Urothelium cell line (cell line): ENCODE data around the gene SLC1A7.

ENCODE experiments used
- DNase-seq: peaks from one replicate; pipeline ENCODE4 v3.0.0; 2011; ENCODE audit warnings: low spot score, mixed read lengths
- FAIRE-seq: peaks from 2 replicates; lab custom pipeline; 2011; peaks lifted over from hg19 to GRCh38; lab: Jason Lieb, UNC

SLC1A7 gene

DNA sequence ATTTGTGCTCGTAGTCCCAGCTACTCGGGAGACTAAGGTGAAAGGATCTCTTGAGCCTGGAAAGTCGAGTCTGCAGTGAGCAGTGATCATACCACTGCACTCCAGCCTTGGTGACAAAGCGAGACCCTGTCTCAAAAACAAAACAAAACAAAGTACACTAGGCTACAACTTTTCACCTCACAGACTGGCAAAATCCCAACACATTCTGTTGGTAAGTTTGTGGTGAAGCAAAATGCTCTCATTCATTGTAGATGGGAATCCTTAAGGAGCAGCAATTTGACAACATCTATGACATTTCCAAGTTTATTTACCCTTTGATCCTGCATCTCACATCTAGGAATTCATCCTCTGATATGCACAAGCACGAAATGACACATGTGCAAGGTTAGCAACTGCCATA, 20.2 kb upstream of the SLC1A7 start:
- DNase-seq (no peak), FAIRE-seq (no peak)

DNA sequence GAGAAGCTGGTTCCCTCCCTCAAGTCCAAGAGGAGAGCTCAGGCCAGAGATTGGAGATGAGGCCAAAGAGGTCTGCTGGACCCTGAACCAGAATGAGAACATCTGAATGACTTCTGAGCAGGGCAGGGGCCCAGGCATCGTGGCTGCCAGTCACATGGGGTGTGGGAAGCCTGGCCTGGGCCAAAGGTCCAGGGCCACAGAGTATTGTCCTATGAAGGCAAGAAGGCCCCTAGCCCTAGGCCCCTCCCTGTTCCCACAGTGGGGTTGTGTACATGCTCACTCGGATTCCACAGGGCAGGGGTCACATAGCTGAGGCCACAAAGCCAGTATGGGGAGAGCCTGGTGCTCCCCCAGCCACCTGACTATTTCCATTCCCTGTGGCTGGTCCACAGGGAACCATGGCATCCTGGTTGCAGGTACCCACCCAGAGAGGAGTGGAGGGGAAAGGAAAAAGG, 18.5 kb upstream of the SLC1A7 start:
- no peak for FAIRE-seq
- DNase-seq, result no peak

DNA sequence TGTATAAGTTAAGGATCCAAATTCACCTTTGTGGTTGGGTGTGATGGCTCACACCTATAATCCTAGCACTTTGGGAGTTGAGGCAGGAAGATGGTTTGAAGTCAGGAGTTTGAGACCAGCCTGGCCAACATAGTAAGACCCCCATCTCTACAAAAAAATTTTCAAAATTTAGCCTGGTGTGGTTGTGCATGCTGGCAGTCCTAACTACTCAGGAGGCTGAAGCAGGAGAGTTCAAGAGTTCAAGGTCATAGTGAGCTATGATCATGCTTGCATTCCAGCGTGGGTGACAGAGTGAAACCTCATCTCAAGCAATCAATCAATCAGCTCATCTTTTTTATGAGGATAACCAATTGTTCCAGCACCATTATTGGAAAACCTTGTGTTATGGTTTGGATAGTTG, 16.5 kb upstream of the SLC1A7 start:
- FAIRE-seq, result no peak

DNA sequence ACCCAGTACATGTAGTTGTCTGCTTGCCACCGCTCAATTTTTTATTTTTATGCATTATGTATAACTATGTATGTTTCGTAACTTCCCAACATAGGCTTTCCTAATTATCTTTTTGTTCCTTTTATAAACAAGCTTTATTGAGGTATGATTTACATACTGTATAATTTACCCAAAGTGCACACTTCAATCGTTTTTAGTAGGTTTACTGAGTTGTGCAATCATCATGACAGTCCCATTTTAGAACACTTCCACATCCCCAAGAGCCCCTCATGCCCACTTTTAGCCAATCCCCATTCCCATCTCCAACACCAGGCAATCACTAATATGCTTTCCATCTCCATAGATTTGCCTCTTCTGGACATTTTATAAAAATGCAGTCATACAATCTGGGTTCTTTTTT, 14.3 kb upstream of the SLC1A7 start:
- no peak for DNase-seq
- no peak for FAIRE-seq

More for the DNA sequence above, 16.5 kb upstream of the SLC1A7 start:
- no peak for DNase-seq

DNA sequence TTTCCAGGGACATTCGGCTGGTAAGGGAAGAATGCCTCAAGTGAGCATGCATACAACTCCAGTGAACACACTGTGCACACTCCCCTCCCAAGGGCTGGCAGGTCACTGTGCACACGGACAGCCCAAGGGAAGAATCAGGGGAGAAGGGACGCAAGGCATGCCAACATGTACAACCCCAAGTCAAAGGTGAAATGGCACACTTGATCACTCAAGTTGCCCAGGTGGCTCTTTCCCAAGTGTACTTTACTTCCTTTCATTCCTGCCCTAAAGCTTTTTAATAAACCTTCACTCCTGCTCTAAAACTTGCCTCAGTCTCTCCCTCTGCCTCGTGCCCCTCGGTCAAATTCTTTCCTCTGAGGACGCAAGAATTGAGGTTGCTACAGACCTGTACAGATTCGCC, 13.5 kb upstream of the SLC1A7 start:
- FAIRE-seq (no peak), DNase-seq (no peak)

DNA sequence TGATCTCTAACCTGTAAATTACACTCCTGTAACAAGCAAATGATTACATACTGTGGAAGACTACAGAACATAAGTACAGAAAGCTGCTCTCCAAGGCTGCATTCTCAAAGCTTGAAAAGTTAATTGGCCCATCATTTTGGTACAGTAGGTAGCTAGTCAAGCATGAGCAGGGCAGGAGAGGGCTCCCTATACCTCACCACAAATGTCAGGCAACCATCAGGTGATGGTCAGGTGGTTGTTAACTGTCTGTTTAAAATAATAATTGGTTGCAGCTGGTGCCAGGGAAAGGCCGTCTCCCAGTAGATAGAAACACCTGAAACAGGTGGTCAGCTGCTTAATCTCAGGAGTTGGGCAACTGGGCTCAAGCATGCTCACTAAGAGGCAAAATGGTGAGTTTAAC, 13.1 kb upstream of the SLC1A7 start:
- FAIRE-seq (no peak), DNase-seq (no peak)

DNA sequence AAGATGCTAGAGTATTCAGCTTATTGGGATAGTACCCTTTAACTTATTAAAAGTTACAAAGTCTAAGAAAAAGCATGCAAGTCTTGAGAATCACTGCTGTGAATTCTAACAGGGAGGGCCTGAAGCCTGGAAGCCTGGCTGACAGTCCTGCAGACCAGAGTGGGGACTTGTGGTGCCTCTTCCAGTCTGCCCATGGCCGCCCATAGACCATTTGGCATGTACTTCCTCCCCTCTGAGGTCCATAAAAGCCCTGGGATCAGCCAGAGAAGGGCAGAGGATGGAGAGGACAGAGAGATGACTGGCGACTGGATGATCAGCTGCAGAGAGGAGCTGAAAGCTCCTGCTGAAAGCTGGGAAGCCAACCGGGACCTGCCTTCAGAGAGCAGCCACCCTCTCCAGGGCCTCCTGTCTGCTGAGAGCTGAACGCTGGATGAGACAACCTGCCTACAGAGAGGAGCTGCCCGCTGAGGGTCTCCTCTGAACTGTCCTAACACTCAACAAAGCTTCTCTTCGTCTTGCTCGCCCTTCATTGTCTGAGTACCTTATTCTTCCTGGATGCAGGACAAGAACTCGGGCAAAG, 12.5 kb upstream of the SLC1A7 start:
- FAIRE-seq, result no peak
- DNase-seq, result no peak

DNA sequence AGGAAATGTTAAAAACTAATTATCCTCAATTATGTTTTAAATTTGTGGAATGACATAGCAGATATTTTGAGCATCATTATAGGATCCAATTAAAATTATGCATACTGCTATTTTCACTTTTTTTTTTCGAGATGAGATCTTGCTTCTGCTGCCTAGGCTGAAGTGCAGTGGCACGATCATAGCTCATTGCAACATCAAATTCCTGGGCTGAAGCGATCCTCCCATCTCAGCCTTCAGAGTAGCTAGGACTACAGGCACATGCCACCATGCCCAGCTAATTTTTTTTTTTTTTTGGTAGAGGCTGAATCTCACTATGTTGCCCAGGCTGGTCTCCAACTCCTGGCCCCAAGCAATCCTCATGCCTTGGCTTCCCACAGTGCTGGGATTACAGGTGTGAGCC, 11.3 kb upstream of the SLC1A7 start:
- FAIRE-seq (no peak), DNase-seq (no peak)

DNA sequence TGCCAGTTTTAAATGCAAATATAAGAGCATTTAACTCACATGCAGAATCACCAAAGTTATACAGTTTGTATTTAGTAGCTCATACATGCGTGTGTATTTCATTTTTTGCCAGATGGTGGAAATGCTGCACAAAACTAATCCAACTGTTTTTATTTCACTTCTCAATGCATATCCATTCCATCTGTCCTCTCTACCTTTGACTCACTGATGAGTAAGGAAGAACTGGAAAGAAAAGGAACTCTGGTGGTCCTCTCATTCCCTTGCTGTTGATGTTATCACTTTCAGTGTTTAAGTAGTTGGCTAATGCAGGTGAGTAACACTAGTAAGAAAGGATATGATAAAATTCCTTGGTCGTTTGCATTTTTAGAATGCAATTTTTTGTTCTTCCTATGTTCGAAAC, 5.7 kb upstream of the SLC1A7 start:
- no peak for DNase-seq
- FAIRE-seq, result no peak

DNA sequence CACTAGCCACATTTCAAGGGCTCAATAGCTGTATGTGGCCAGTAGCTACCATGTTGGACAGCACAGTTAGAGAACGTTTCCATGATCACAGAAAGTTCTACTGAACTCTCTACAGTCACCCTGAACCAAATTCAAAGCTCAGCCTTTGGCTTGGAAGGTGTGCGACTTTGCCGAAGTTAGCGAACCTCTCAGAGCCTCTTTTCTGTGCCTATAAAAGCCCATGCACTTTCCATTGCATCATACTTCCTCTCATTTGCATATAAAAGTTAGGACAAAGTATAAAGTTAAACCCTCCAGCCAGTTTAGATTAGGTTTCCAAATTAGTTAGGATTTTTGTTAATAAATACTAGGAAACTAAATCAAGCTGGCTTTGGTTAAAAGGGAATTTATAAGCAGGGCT, 4.7 kb upstream of the SLC1A7 start:
- no peak for FAIRE-seq
- DNase-seq, result no peak

DNA sequence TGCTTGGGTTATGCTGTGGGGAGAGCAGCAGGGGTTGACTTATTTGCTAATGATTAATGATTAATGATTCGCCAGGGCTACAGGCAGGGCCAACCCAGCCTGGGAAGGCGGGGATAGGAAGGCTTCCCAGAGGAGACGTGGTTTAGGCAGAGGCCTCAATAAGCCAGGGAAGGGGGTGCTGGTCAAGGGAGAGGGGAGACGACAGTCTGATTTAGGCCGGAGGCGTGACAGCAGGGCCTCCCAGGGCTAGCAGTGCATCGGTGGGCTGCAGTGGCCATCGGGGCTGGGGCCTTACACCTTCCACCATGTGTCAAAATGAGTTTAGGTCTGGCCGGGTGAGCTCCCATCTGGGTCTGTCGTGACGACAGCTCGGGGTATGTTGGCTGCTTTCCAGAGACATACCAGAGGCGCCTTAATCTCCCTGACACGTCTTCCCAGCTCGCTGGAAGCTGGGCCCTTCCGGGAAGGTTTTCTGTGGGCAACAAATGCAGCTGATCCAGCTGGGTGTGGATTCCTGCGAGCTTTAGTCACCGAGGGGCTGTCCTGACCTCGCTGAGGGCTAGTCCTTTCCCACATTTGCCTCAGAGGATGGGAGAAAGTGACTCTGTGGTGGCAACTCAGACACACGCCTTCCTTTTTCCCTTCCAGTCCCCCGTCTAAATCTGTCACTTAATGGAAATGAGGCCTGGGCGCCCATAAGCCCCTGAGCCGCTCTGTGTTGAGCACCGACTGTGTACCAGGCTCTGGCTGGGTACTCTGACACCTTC, 3.7 kb upstream of the SLC1A7 start:
- DNase-seq (peak; percentile 95), FAIRE-seq (peak; percentile 83)

DNA sequence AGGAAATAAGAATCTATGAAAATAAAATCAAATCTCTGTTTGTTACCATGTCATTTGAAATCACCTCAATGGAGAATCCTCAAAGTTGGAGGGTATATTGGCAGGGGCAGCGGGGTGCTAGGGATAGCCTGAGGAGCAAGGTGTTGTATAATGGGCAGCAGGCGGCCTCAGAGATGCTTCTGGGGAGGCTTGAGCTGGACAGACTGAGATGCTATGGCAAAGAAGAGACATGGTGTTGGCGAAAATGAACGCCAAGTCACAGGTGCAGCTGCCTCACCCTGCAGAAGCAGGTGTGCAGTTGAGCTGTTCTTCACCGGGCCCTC, 3.1 kb upstream of the SLC1A7 start:
- peak; percentile 13 for FAIRE-seq

DNA sequence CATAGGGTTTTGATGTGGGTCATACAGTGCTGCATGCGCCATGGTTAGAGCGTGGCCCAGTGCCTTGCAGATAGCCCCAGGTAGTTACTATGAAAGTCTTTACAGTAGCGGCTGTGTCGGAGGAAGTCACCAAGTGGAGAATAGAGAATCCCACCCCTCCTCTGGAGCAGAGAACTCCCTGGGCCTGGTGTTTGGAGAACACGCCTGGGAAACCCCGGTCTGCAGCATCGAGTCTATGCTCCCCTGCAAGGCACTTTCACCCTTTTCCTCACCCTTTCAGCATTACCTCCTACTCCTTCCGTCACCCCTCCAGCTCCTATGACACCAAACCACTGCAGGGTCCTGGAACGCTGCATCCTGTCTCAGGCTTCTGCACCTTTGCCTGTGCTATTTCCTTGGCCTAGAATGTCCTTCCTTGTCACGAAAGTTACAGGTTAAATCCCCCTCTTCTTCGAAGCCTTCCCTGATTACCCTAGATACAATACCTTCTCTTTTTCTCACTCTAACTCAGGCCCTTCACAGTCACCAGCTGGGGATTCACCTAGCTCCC, 2.7 kb upstream of the SLC1A7 start:
- FAIRE-seq (no peak), DNase-seq (no peak)

More for the DNA sequence above, 3.1 kb upstream of the SLC1A7 start:
- DNase-seq, result no peak

DNA sequence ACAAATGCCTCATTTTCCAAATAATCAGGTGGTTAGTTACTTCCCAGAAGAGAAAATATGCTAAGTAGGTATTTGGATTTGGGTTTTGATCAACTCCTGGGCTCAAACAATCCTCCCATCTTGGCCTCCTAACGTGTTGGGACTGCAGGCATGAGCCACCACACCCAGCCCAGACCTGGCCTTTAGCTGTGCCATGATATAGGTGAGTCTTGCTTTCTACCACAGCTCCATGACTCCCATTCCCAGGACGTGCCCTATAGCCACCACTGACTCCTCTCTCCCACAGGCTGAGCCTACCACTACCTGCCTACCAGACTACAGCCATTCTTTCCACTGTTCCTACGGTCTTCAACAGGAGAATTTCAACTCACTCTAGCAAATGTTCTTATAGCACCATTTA, 1.8 kb upstream of the SLC1A7 start:
- DNase-seq, result no peak
- FAIRE-seq, result no peak

DNA sequence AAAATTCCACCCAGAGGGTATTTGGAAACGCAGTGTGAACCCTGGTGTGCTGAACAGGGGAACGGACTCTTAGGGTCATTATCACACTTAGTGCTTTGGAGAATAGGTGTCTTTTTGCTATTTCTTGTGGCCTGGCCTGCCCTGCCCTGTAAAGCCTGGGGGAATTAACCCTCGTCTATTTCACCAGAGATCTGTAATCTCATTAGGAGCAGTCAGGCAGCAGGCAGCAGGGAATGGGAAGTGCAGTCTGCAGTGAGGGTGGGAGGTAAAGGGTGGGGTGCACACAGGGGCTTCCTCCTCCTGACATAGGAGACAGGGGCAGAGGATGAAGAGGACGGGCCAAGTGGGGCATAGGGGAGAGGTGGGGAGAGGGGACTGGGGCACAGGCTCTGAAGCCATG, 1.1 kb upstream of the SLC1A7 start:
- FAIRE-seq, result no peak

DNA sequence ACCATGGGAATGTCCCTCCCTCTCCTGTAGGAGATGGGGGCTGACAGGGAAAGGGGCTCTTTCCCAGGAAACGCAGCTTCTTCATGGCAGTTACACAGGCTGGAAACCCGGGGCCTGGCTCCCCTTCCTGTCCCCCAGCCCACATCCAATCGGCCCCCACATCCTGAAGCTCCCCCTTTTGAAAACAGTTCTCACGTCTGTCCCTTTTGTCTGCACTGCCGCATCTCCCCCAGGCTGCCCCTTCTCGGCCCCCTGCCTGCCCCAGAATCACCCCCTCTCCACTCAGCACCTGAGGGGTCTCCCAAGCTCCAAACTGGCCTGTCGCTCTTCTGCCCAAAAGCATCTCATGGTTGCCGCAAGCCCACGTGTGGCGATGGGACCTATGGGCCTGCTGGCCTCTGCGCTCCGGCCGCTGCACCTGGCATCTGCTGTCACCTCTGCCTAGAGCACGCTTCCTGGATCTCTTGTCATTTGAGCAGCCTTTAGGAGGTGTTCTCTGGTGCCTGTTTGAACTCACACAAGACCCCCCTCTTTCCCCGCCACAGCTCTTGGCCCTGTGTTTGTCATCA, 867 bp downstream of the SLC1A7 start:
- FAIRE-seq (no peak), DNase-seq (no peak)

More for the DNA sequence above, 1.1 kb upstream of the SLC1A7 start:
- DNase-seq, result no peak

DNA sequence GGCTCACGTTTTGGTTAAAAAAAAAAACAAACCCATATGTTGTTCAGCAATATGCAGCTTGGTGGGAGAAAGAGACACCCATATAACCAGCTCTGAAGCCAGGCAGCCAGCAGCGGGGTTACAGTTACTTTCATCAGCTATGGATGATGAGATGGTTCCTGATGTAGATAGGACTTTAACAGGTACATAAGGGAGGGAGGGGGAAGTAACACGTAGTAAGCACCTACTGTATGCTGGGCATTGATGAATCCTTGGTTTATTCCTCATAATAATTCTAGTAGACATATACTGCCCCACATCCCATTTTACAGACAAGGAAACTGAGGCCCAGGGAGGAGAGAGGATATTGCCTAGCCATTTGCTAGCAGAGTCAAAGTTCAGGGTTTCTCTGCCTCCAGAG, 2.0 kb downstream of the SLC1A7 start:
- no peak for FAIRE-seq
- DNase-seq, result no peak

DNA sequence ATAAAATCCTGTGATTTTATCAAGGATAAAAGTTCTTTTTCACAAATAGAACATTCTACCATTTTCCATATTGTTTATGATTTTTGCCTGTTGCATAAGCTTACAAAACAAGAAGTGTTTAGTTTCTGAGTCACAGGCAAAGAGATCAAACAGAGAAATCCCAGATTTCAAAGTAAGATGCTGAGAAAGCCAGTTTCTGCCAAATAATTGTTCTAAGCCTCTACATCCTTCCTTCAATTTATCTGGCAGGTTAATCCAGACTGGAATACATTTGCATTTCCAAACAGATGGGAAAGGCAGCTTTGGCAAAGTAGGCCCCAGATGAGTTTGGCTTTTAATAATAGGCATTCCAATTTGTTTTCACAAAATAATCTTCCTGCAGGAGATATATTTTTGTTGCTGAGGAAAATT, 2.5 kb downstream of the SLC1A7 start:
- no peak for DNase-seq
- FAIRE-seq, result no peak

DNA sequence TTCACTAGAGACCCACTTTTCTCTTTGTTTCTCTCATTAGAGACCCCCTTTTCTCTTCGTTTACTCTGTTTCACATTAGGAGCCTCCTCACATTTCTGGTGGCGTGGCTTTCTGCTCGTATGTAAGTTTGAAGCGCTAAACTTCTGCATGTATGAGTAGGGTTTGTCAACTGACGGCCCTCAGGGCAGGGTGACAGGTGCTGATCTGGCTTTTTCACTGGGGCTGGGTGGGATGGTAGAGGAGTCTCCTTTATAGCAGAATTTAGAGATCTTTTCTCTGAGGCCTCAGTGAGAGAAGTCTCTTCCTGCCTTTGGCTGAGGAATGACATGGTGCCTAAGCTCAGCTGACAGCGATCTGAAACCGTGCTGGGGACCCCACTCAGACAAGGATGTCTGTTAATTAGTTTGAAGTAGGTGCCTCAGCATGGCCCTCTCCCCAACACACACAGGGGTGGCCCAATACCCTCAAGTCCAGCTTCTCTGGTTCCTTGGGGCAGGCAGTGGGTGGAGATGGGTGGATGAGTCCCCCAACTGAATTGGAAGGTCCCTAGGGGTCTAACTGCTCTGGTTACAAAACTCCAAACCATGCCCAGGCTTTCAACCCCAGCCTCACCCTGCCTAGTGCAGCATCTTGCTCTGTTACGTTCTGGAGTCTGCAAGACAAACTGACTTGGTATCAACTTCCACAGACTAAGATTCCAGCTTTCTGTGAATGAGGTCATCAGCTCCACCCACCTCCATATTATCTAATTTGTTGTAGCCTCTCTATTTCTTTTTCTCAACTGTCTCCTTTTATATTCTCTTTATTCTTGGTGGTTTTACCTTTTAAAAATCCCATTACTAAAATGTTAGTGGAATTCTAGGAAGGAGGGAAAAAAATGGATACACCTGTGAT, 3.2 kb downstream of the SLC1A7 start:
- FAIRE-seq (peak; percentile 17), DNase-seq (no peak)

DNA sequence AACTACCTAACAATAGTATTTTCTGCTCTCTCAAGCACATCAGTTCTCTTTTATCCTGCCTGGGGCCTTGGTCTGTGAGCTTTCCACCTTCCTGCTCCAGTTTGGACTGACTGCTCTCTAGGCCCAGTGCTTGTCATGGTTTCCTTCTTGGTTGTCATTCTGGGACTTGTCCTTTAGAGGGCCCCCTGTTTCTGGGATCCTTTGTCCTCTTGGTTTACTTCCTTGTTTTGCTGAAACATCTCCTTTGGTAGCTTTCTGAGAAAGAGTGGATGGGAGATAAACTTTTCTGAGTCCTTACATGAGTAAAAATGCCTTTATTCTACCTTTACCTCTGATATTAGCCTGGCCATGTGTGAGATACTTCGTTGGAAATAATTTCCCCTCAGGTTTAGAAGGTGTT, 4.7 kb downstream of the SLC1A7 start:
- no peak for FAIRE-seq
- no peak for DNase-seq

DNA sequence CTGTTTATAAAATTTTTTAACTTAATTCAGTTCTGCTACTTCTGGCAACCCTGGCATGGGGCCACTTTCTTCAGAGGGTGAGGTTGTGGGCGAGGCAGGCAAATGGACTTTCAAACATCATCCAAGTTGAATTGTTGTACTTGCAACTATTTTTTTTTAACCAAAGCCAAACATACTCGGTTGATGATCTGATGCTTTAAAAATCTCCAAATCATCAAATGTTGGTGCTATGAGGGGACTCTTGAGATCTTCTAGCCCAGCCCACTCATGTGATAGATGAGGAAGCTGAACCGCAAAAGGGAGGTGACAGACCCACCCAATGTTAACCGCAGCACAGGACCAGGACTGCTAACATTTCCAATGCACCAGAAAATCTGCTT, 6.7 kb downstream of the SLC1A7 start:
- peak; percentile 58 for DNase-seq
- no peak for FAIRE-seq
